HepG2 (cell line): Measurements from ENCODE around the gene STXBP4. TPM values are rescaled to one million over a fixed set of nuclear protein-coding genes. Genes with fewer than 3 reads are reported as not detected.

Source experiments
- ATAC-seq: fragments of 200-7000 bp; cut with Tn5 transposase; 3 replicates; pipeline ENCODE4 v1.9.1; 2020; ENCODE audit warnings: mild to moderate bottlenecking, moderate library complexity
- BruUV-seq: library from RNA; stranded (reverse); fragments of 400-500 nt; replicated peaks from 2 replicates; lab custom pipeline; 2021; lab: Mats Ljungman, UMichigan
- CTCF ChIA-PET: fragments of 300-600 bp; formaldehyde crosslinking; extraction: SDS; loops from one replicate; lab custom pipeline; 2021; ENCODE audit warnings: low total read pairs, inconsistent platforms, low intra/inter-chr PET ratio; lab: Yijun Ruan, JAX
- POLR2A ChIA-PET: fragments of 350-600 bp; sonication (Branson Sonifier 250); formaldehyde crosslinking; loops from one replicate; lab custom pipeline; 2020; ENCODE audit warnings: antibody characterized with exemption, inconsistent platforms; lab: Yijun Ruan, JAX
- DNase-seq: peaks from one replicate; pipeline ENCODE4 v3.0.0-alpha.2; 2015; ENCODE audit warnings: low spot score
- FAIRE-seq: peaks from 3 replicates; lab custom pipeline; 2011; peaks lifted over from hg19 to GRCh38; lab: Jason Lieb, UNC
- H2AFZ ChIP-seq: one replicate; pipeline ENCODE4 v1.6.1; 2011; ENCODE audit warnings: low read length, inconsistent platforms
- H3K27ac ChIP-seq: fragments of 300-600 bp; 3 replicates; pipeline ENCODE4 v1.8.0; 2011; ENCODE audit warnings: mixed run types, mild to moderate bottlenecking, mixed read lengths, low read length, inconsistent platforms; ENCODE audit not compliant: insufficient read depth; ENCODE audit errors: extremely low read length
- H3K27me3 ChIP-seq, 2 experiments: fragments of 200-600 bp in 1 of 2; 2 replicates in 1 of 2; 3 replicates in 1 of 2; pipeline versions ENCODE4 v1.6.0 to v1.8.0; 2011; ENCODE audit warnings: low read length in 2 of 2, mild to moderate bottlenecking in 2 of 2, moderate library complexity in 2 of 2, inconsistent platforms in 1 of 2; ENCODE audit not compliant: insufficient read depth in 2 of 2, control insufficient read depth in 1 of 2
- H3K36me3 ChIP-seq, 2 experiments: fragments of 200-600 bp in 1 of 2; replicated peaks in 1 of 2; 2 replicates in 1 of 2; 3 replicates in 1 of 2; pipeline versions ENCODE4 v1.5.1 to v1.8.0; 2011; ENCODE audit warnings: low read length in 2 of 2, inconsistent platforms in 1 of 2; ENCODE audit not compliant: insufficient read depth in 2 of 2, control insufficient read depth in 1 of 2
- H3K4me1 ChIP-seq: 2 replicates; pipeline ENCODE4 v1.5.1; 2012; ENCODE audit warnings: low read length, inconsistent platforms; ENCODE audit not compliant: insufficient read depth
- H3K4me2 ChIP-seq: 2 replicates; pipeline ENCODE4 v1.6.0; 2011; ENCODE audit warnings: low read depth, low read length, inconsistent platforms
- H3K4me3 ChIP-seq, 3 experiments: fragments of 200-600 bp in 1 of 3; sonication (generic), shearing (Covaris generic) in 1 of 3; replicated peaks in 1 of 3; 2 replicates each; pipeline ENCODE4 v1.5.1; 2011 to 2016; ENCODE audit warnings: low read length in 3 of 3, inconsistent platforms in 2 of 3, low read depth in 2 of 3, mild to moderate bottlenecking in 2 of 3, control low read depth in 1 of 3, mixed read lengths in 1 of 3; ENCODE audit not compliant: insufficient read depth in 1 of 3
- H3K79me2 ChIP-seq: one replicate; pipeline ENCODE4 v1.6.1; 2011; ENCODE audit warnings: low read length, inconsistent platforms; ENCODE audit not compliant: insufficient read depth
- H3K9ac ChIP-seq: 2 replicates; pipeline ENCODE4 v1.6.0; 2011; ENCODE audit warnings: mild to moderate bottlenecking, low read depth, low read length, inconsistent platforms; ENCODE audit not compliant: insufficient read depth
- H3K9me3 ChIP-seq: 2 replicates; pipeline ENCODE4 v1.5.1; 2012; ENCODE audit warnings: mild to moderate bottlenecking, low read length
- H4K20me1 ChIP-seq: 2 replicates; pipeline ENCODE4 v1.6.0; 2011; ENCODE audit warnings: inconsistent platforms, mild to moderate bottlenecking, low read length, moderate library complexity; ENCODE audit not compliant: insufficient read depth
- BORCS8-MEF2B ChIP-seq: sonication (generic); formaldehyde crosslinking; IDR thresholded peaks from 2 replicates; pipeline ENCODE4 v1.8.0; 2022; ENCODE audit warnings: mild to moderate bottlenecking, missing genetic modification reagents
- FOXK1 ChIP-seq: sonication (generic); formaldehyde crosslinking; IDR thresholded peaks from 2 replicates; pipeline ENCODE4 v1.4.0; 2020; ENCODE audit warnings: low read depth, missing genetic modification reagents, borderline replicate concordance
- SRSF9 ChIP-seq: fragments of 200-400 bp; formaldehyde crosslinking; IDR thresholded peaks from 2 replicates; pipeline ENCODE4 v1.6.1; 2018; ENCODE audit warnings: borderline replicate concordance, mild to moderate bottlenecking, low read depth, low read length; ENCODE audit not compliant: insufficient read depth, poor library complexity, severe bottlenecking
- SUZ12 ChIP-seq: fragments of 150-350 bp; IDR thresholded peaks from 2 replicates; pipeline ENCODE4 v1.6.1; 2014; ENCODE audit warnings: low read depth, low read length
- TARDBP ChIP-seq: sonication (generic); formaldehyde crosslinking; IDR thresholded peaks from 2 replicates; pipeline ENCODE4 v1.8.0; 2022; ENCODE audit warnings: mild to moderate bottlenecking, missing genetic modification reagents
- TFDP1 ChIP-seq: IDR thresholded peaks from 2 replicates; pipeline ENCODE4 v1.6.1; 2016; ENCODE audit warnings: missing compliant biosample characterization, missing genetic modification reagents, borderline replicate concordance
- ZFP36 ChIP-seq: fragments of 150-350 bp; IDR thresholded peaks from 2 replicates; pipeline ENCODE4 v1.6.1; 2018; ENCODE audit warnings: borderline replicate concordance, low read length, low read depth; ENCODE audit not compliant: partially characterized antibody
- ZIK1 ChIP-seq: sonication (generic); formaldehyde crosslinking; IDR thresholded peaks from 2 replicates; pipeline ENCODE4 v1.5.0; 2020; ENCODE audit warnings: mild to moderate bottlenecking, low read depth, missing genetic modification reagents, borderline replicate concordance
- ZNF20 ChIP-seq: sonication (generic); formaldehyde crosslinking; IDR thresholded peaks from 2 replicates; pipeline ENCODE4 v1.4.0; 2020; ENCODE audit warnings: mild to moderate bottlenecking, moderate library complexity, missing genetic modification reagents
- ZNF337 ChIP-seq: sonication (generic); formaldehyde crosslinking; IDR thresholded peaks from 2 replicates; pipeline ENCODE4 v1.5.1; 2020; ENCODE audit warnings: missing genetic modification reagents, low read depth, mild to moderate bottlenecking, borderline replicate concordance
- ZNF547 ChIP-seq: sonication (generic); formaldehyde crosslinking; IDR thresholded peaks from 2 replicates; pipeline ENCODE4 v1.5.1; 2020; ENCODE audit warnings: mild to moderate bottlenecking, missing genetic modification reagents
- ZNF557 ChIP-seq: sonication (generic); formaldehyde crosslinking; IDR thresholded peaks from 2 replicates; pipeline ENCODE4 v1.4.0; 2020; ENCODE audit warnings: missing genetic modification reagents
- ZNF577 ChIP-seq: sonication (generic); formaldehyde crosslinking; IDR thresholded peaks from 2 replicates; pipeline ENCODE4 v1.4.0; 2020; ENCODE audit warnings: mild to moderate bottlenecking, low read depth, missing genetic modification reagents, borderline replicate concordance
- WGBS: methylation state at CpG from one replicate; pipeline ENCODE4 v1.1.6; 2017; ENCODE audit warnings: low lambda C conversion rate; 5-methylcytosine and 5-hydroxymethylcytosine counted together
- in situ Hi-C: cut with HindIII; loops from 2 replicates; pipeline ENCODE4 v1.10.0; 2017; ENCODE audit warnings: low pct_unique_long_range_greater_than_20kb; ENCODE audit not compliant: extremely low pct_ligation_motif_present
- intact Hi-C: fragments of 100-400 bp; cut with micrococcal nuclease; formaldehyde crosslinking; loops from one replicate; pipeline ENCODE4 v1.10.0; 2022; ENCODE audit not compliant: unreplicated experiment
- polyA plus RNA-seq, 8 experiments: library from polyadenylated mRNA; depleted of rRNA in 3 of 8; stranded (reverse) in 7 of 8; unstranded in 1 of 8; fragments of >200 nt; fragmentation: Illumina TruSeq in 4 of 8; extraction: Trizol in 4 of 8; gene quantifications; 2 replicates each; pipeline versions ENCODE4 v1.2.1 to v1.2.3, GENCODE V29; 2011 to 2016; ENCODE audit warnings: low read depth in 4 of 8, missing spikeins in 1 of 8, mixed read lengths in 1 of 8; ENCODE audit not compliant: insufficient read depth in 1 of 8
- total RNA-seq, 5 experiments: library from RNA; depleted of rRNA; stranded (reverse); fragments of >200 nt; fragmentation: Illumina TruSeq; extraction: Trizol; gene quantifications; 2 replicates each; pipeline ENCODE4 v1.2.3, GENCODE V29; 2016; ENCODE audit warnings: low read depth in 1 of 5

The STXBP4 gene
- total and polyA plus RNA-seq, 2 of the 13 experiments (the other 11 are each of a cell fraction or from before 2014, with no cell fraction given) = 8.5 to 36.1 TPM

GRCh38 chr17:54927525-54927924 lies 41.0 kb upstream of the STXBP4 start (continued):
- TF ChIP-seq ZNF20 (CRISPR knock-in tag) = no peak
- TF ChIP-seq ZNF337 (CRISPR knock-in tag) = no peak

GRCh38 chr17:54932711-54933110 lies 35.9 kb upstream of the STXBP4 start:
- ChIA-PET CTCF (no interaction called here), POLR2A (no interaction called here)
- no peak overlapping the region for H3K4me3 ChIP-seq
- 71% methylated on average over 1 of the region's 1 CpG for WGBS
- no peak for TF ChIP-seq ZNF577
- TF ChIP-seq SUZ12 = no peak
- TF ChIP-seq ZNF557 (CRISPR knock-in tag) = no peak
- TF ChIP-seq ZNF547 (CRISPR knock-in tag) = no peak
- TF ChIP-seq ZIK1 = no peak
- TF ChIP-seq BORCS8-MEF2B (CRISPR knock-in tag) = no peak
- TF ChIP-seq TFDP1 (CRISPR knock-in tag) = no peak
- no peak for TF ChIP-seq ZFP36
- no peak for TF ChIP-seq TARDBP (CRISPR knock-in tag)
- TF ChIP-seq SRSF9 = no peak
- no peak for TF ChIP-seq FOXK1
- intact Hi-C loops = no loop called here
- H2AFZ ChIP-seq = no peak overlapping the region
- no peak overlapping the region for H3K9ac ChIP-seq
- H3K27me3 ChIP-seq = no peaks in the 10 kb centered on the region
- no peaks in the 10 kb centered on the region for H3K9me3 ChIP-seq
- DNase-seq = no peak
- no peak overlapping the region for H3K27ac ChIP-seq
- H3K79me2 ChIP-seq = no peaks in the 10 kb centered on the region
- no peak for FAIRE-seq
- no peaks in the 10 kb centered on the region for H4K20me1 ChIP-seq
- no TSS peak for BruUV-seq
- H3K4me1 ChIP-seq = no peaks in the 10 kb centered on the region
- no peak overlapping the region for H3K4me2 ChIP-seq
- H3K36me3 ChIP-seq = peaks cover 25 to 56% of the 10 kb centered on the region in 2 experiments
- in situ Hi-C loops = no loop called here
- ATAC-seq = no peak
